NCI-H2029 (cell line): ENCODE data around the gene CLMN.
A peak's percentile ranks its signal among the peaks of the same experiment; 100 is the strongest.
"Not testable (repeated sequence)": the region's sequence is repeated elsewhere in the genome, so short reads cannot be mapped to it uniquely, and the experiment has no call there.

ENCODE experiments used
- DNase-seq: peaks from one replicate; lab custom pipeline; 2025; lab: John Stamatoyannopoulos, UW

Gene CLMN

DNA sequence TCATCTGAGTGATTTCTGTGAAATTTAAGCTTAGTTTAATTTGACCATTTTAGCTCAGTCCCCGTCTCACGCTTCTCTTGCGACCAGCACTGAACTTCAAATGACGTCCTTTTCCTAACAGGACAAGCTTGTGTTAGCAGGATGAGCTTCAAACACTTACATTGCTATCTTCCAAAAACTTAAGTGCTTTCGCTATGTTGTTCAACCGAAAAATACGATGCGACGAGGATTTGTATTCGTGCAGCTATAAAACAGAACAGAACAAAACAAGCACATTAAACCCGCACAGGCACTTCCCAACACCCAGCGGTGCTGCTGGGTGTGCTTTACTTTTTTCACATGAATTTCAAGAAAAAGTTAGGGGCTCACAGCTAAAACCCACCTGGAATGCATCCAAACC lies 98.2 kb downstream of the CLMN start:
- no peak for DNase-seq

DNA sequence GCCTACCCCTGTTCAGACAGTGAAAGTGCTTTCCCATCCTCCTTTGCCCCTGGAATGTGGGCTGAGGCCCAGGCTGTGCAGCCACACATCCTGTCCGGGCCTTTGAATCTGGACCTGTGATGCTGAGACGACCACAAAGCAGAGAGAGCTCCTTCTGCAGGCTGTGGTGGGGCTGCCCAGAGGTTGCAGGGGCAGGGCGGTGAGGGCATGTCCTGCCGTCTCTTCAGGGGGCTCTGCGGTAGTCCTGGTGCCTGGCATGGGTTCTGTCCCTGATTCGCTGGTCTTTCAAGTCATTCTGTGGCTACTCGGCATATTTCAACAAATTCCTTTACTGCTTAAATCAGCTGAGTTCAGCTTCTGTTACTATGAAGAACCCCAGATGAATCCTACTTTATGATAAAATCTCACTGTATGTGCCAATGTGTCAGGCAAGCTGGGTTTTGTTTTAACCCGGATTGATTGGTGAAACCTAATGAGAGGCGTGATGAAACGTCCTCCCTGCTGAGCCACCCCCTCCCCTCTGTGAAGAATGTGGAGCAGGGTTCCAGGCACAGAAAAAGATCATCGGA lies 99.0 kb downstream of the CLMN start:
- DNase-seq = no peak

DNA sequence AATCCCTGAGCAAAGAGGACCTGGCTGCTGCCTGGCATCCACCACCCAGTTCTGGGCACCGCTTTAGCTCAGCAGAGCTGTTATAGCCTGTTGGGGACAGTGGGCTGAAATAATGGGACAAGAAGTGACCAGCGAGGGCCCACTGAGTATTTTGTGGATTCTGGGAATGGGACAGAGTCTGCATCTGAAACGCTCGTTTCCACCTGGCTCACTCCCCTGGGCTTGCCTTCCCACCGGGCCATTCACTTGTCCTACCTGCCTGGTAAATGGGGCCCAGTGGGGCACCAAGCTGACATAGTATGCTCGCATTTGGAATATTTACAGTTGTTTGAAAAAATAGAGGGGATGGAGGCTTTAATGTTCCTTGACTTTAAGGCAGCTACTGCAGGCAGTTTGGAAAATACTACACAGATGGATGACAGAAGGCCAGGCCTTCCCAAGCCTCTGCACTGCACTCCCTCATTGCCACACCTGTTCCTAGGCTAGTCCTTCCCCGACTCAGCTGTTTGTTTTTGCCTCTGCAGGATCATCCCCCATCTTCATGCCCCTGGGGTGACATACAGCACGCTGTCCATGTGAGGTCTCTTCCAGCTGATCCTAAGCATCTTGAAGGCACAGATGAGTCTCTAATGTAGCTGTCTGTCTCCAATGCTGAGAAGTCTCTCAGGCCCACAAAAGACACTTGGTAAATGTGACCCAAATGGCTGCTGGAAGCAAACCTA lies 101.1 kb downstream of the CLMN start:
- DNase-seq = no peak

DNA sequence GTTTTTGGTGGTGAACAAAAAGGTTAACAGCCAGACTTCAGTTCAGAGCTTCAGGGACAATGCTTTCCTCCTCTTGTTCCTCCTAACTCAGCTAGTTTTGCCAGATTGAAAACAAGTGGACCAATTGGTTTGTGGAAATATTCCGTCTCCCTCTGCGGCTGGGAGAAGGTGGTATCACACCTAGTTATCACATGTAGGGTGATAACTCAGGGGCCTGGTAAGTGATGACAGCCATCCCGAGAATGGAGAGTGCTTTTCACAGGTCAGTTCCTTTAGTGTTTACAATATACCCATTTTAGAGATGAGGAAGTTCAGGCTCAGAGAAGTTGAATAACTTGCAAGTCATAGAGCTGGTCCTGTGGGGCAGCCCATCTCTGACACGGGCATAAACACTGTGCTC lies 101.7 kb downstream of the CLMN start:
- DNase-seq = no peak

DNA sequence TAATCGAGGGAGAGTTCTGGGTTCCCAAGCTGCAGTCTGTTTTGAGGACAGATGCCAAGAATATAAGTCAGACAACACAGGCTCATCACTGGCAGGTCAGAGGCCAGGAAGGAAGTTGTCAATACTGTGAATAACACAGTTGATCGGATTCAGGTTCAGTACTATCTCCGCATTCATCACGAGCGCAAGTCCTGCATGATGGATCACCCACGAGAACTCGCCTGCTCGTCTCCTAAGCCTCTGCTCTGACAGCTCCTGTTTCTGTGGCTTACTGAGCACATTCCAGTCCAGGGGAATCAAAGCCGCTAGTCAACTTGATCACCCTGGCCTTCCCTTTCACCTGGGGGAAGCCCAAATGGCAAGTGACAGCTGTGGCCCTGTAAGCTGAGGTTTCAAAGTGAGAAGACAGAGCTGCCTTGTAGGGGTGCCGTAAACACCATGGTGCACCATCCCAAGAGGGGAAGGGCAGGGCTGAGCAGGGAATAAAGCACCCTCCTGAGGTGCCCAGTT lies 102.3 kb downstream of the CLMN start:
- no peak for DNase-seq

DNA sequence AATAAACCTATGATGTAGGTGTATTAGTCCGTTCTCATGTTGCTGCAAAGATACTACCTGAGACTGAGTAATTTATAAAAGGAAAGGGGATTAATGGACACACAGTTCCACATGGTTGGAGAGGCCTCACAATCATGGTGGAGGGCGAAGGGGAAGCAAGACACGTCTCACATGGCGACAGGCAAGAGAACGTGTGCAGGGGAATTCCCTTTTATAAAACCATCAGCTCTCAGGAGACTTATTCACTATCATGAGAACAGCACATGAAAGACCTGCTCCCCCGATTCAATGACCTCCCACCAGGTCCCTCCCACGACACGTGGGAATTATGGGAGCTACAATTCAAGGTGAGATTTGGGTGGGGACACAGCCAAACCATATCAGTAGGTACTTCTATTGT lies 103.7 kb downstream of the CLMN start:
- DNase-seq = no peak

DNA sequence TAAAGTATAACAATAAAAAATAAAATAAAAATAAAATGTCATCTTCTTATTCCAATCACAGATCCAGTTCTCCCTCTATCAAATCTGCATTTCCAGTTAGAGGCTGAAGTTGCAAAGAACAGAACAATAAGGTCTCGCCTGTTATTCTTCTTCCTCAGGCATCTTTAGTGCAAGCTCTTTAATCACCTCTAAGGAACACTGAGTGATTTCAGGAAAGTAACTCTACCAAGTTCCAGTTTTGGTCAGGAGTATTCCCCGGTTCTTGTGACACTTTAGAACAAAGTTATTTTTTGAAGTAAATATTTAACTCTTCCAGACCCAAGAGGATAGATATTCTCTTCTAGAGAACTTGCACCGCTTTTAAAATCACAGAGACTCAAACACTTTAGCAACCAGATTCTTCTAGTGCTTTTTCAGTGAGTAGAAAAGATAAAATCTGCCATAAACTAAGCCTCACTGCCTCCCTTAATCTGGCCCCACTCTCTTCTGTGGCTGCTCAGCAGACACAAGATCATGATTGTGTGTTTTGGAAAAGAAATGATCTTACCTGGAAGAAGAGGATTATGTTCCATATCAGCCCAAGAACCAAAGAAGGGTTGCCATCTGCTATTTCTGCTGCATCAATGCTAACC lies 104.5 kb downstream of the CLMN start:
- no peak for DNase-seq

DNA sequence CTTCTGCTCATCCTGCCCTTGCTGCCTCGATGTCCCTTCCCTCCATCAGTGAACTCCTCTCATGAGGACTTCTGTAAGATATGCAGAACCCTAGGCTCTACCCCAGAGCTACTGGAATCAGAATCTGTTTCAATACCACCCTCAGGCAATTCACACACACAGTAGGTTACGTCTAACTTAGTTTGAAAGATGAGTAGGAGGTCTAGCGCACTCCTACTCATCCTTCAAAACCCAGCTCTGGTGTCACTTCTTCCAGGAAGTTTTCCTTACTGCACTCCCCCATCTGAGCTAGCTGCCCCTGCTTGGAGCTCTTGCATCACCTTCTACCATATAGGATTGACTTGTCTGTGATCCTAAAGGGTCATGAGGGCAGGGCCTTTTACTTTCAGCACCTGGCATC lies 105.9 kb downstream of the CLMN start:
- DNase-seq = no peak

DNA sequence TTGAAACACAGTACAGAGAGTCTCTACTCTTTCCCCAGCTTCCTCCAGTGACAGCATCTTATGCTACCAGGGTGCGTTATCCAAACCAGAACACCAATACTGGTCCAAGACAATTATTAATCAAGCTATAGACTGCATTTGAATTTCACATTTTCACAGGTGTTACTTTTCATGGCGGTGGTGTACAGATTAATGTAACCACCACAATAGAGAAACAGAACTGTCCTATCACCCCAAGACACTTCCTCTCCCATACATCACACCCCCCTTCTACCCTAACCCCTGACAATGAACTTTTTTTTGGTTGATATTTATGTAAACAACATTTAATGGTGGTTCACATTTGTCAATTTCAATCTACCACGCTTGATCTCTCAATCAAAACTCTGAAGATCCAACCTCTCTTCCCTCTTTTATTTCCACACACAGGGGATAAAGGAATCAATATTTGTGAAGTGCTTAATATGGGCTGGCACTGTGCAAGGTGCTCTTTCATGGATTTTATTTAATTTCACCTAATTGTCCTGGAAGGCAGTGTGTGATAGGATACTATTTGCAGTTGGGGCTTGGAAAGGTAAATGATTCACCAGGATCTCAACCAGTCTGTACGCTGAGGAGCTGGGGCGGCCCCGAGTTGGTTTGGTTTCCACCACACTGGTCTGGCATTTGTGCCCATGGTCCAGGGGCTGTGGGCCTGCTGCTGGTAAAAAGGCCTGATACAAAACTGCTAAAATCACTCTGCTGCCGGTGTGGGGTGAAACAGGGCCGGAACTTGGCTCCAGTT lies 107.8 kb downstream of the CLMN start:
- DNase-seq = no peak

DNA sequence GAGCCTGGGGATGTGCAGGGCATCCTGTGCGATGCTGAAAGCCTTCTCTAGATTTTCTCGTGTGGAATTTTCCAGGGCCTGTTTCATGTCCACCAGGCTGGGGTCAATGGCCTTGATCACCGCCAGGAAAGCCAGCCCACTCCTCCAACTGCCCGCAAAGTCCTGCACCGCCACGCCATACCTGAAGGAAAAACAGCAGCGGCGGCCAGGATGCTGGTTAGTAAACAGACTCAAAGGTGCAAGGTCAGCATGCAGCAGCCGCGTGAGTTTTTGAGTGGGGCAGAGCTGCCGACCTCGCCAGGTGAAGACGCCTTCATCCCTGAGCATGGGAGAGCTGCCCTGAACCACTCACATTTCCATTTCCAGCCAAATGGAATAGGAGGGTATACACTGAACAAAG lies 109.0 kb downstream of the CLMN start:
- no peak for DNase-seq

DNA sequence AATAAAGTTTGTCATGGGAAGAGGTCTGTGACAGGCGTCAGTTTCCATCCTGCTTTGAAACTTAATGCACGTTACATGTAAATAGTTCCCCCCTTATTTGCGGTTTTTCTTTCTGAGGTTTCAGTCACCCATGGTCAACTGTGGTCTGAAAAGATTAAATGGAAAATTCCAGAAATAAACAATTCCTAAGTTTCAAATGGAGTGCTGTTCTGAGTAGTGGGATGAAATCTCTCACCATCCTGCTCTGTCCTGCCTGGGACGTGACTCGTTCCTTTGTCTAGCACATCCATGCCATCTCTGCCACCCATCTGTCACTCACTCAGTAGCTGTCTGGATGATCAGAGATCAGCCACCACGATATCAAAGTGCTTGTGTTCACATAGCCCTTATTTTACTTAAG lies 111.1 kb downstream of the CLMN start:
- DNase-seq = no peak

DNA sequence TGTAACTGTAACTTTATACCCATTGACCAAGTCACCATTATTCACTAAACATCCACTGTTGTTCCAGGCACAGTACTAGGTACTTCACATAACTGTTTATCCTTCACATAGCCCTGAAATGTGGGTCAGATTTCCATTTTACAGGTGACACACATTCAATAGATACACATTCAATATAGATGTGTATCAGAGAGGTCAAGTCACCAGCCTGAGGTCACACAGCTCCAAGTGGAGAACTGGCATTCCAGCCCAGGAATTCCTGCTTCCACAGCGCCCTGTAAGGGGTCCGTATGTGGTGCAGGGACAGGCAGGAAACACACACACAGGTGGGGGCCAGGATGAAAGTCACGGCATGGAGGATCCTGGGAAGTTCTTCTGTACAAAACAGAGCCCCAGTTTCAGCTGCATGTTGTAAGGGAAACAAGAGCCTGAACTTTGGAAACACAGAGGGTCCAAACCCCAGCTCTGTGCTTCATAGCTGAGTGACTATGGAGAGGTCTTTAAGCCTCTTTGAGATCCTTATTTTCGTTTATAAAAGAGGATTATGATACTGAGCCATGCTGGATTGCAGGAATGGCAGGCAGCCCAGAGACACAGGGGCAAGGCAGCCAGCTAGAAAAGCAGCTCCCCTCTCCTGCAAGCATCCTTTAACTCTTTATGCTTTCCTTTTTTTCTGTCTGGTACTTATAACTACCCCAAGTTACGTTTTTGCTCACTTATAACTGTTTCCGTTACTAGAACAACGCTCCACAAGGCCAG lies 112.1 kb downstream of the CLMN start:
- no peak for DNase-seq

DNA sequence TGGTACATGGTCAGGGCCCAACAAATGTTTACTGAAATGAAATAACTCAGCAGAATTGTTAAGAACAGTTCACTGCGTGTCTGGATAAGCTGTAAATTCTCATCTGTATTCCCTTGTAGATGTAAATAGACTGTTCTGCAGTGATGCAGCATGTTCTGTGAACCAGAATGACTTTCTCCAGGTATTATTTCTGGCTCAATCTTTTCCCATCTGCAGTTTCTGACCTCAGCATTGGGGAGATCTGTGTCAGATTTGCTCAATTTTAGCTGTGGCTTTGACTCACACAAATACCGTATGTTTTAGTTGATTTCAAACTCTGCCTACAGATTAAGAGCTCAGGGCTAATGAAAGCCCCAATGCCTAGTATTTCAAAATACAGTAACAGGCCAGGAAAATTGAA lies 113.2 kb downstream of the CLMN start:
- DNase-seq = no peak

DNA sequence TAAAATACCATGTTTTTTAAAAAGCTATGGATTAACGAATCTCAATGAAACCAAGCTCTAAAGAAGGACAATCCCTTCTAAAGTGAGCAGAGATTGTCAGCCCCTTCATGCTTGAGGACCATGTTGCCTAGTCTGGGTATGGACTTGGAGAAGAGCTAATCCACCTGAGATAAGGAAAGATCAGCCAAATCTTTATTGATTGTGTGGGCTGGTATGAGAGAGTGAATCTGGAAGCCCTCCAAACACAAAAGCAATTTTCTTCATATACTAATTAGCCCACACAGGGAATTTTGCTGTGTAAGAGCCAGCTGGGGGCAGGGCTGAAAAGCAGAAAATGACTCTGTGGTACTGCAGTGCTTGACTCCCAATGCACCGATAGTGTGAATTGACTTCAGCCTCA lies 115.0 kb downstream of the CLMN start:
- DNase-seq = peak; percentile 24

DNA sequence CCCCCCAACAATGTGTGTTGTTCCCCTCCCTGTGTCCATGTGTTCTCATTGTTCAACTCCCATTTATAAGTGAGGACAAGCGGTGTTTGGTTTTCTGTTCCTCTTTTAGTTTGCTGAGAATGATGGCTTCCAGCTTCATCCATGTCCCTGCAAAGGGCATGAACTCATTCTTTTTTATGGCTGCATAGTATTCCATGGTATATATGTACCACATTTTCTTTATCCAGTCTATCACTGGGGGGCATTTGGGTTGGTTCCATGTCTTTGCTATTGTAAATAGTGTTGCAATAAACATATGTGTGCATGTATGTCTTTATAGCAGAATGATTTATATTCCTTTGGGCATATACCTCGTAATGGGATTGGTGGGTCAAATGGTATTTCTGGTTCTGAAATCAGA lies 118.0 kb downstream of the CLMN start:
- DNase-seq = not testable (repeated sequence)

DNA sequence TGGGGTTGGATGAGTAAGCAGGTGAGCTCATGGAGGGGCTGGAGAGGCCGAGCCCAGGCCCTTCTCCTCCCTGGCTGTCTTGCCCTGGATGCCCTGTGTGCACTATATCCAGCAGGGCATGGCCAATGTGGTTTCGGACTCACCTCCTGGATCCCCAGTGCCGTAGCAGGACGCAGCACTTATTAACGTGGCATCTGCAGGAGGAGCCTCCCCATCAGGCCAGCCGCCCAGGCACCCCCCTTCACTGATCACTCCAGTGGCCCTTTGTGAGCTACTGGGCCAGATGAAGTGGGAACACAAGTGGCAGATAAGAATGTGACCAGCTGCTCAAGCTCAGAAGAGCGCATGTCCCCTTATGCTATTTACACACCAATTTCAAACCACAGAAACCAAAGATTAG lies 119.3 kb downstream of the CLMN start:
- DNase-seq = peak; percentile 63

DNA sequence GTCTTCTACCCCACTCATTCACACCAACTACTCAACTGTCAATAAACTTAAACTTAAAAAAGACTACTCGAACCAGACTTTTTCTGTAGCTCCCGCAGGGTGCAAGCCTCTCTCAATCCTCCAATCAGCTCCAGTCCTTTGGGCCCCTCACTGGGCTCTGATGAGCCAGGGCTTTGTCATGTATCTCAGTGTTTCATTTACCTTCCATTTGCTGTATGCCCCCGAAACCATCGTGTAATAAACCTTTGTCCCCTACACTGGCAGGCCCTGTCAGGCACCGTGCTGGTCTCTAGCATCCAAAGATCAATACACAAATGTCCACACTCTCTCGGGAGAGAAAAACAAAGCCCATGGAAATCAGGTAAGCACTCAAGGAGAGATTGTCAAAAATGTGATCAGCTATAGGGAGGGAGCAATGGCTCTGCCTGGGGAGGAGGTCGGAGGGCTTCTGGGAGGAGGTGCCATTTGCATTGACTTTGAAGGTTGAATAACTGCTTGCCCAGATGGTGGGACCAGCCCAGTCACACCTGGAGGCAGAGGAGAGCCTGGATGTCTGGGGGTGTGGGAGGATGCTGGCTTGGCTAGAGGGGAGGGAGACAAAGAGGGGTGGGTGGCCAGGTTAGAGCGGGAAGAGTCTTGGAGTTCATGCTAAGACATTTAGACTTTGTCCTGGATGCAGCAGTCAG lies 120.3 kb downstream of the CLMN start:
- no peak for DNase-seq

DNA sequence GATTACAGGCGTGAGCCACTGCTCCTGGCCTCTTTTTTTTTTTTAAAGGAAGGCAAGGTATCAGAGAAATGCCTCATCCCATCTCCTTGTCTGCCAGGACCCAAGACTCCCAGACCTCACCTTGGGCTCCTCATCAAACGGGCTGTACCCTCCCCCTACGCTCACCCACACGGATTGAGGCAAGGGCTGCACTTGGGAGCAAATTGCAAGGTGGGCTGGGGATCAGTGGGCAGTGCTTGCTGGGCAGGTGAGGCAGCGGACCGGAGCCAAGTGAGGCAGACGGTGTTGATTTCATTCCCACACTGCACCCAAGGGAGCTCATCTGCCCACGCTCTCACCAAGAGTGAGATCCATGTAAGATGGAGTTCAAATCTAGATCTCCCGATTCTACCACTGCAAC lies 121.4 kb downstream of the CLMN start:
- DNase-seq = no peak

DNA sequence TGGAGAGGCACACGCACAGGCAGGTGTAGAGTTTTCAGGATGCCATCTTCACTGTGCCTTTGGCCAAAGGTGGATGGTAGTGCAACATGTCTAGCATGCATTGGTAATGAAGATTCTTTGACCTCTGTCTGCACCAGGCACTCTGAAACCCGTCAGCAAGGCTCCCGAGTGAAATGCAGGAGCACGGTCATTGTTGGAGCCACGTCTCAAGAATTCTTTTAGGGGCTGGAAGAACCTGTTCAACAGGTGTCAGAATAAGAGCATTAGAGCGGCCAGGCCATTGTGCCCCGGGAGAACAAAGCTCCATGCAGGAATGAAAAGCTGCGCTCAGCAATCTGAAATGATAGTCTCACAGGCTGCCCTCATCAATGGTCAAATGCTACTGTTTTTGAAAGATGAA lies 122.2 kb downstream of the CLMN start:
- DNase-seq = no peak

DNA sequence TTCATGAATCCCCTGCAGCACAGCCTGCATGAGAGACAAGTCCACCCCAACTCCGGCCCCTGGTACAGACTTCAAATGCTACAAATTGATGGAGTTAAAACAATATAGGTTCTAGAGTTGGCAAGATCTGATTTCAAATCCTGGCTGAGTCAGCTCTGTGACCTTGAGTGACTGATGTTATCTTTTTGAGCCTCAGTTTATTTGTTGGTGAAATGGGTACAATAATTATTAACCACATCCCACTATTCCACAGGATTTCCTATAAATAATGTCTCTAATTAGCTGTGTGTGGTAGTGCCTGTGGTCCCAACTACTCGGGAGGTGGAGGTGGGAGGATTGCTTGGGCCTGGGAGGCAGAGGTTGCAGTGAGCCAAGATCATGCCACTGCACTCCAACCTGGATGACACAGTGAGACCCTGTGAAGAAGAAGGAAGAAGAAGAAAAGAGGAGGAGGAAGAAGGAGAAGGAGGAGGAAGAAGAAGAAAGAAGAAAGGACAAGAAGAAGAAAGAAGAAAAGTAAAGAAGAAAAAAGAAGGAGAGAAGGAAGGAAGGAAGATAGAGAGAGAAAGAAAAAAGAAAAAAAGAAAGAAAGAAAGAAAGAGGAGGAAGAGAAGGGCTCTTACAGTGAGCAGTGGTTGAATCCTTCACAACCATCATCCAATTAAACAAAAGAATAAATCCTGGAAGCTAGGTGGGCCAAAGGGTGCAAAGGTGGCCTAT lies 122.7 kb downstream of the CLMN start:
- no peak for DNase-seq

DNA sequence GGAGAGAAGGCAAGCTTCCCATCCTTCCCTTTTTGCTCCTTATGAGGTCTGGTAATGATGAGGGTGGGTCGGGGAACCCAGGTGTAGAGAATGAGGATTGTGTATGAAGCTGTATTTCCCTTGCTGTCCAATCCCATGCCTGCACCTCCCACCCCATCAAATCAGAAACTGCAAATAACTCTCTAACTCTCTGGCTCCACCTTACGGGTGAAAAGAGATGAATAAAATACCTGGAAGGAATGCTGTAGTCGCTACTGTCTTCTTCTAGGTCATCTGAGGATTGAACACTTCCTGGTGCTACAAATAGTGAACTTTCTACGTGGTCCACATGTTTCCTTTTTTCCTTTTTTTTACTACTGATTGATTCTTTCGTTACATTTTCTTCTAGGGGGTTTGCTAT lies 123.4 kb downstream of the CLMN start:
- no peak for DNase-seq
